ENCODE measurements around the gene PALM2AKAP2.

The PALM2AKAP2 gene

DNA sequence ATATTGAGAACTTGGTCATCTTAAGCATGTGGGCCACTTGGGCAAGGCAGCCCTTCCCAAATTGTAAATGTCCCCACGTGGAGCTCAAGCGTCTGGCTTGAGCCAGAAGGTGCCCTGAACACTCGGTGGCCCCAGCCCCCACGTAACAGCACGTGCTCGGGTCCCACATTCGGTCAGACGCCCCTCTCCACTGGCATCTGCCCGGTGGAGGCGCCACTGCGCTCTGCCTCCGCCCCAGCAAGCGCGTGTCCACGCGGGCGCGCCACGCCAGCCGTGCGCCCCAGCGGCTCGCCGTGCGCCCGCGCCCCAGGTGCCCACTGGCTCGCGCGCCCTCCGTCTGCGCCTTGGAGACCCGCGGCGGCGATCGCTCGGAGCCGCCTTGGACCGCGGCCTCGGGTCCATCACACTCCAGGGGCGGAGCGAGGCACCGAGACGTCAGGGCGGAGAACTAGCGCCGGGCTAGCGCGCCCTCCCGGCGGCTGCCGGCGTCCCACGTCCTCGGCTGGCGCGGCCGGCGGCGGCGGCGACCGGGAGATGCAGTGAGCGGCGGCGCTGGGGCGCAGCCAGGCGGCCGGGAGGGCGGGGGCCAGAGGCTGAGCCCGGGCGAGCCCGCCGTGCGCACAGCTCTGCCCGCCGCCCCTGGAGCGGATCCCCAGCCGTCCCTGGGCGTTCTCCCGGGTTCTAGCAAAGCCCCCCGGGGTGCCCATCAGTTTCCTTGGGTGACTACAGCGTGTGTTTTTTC is at the start of gene PALM2AKAP2:
Gene PALM2AKAP2, plus strand, starts transcription at position 488 of the 742 bp plus-strand sequence. CDS start 291 bp downstream, outside the sequence.
- DNase-seq (ENCODE audit: low read depth), result no peak

DNA sequence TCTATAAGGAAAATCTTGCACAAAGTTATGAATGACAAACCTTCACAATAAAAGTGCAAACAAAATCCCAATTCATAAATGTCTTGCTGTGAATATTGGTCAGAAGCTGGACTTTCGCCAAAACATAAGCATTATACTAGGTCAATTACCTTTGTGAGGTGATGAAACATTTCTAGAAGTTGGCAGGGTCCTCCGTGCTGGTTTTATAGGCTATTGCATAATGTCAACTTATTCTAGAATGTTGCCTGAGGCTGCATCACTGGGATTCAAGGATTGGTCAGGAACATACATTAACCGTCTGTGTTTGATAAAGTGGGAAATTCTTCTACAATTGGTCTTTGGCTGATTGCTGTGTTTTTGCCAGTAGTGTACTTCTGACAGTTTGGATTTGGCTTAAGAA is 49.8 kb upstream of the PALM2AKAP2 start:
- DNase-seq (ENCODE audit: low read depth), result no peak

DNA sequence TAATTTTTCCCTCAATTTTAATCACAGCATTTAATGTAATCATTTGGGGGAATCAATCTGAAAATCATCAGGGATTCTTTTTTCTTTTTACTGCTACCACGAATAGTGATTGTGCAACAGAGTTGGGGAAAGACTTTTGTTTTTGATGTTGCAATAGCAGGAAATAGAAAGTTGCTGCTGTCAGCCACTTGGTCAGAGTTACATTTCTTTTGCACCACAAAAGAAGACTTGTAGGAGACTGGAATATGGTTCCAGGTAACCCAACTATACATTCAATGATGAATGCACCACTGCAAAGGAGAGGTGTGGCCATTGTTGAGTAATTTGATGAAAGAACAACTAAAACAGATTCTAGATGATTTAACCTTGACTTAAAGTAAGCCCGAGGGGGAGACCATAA is 46.3 kb upstream of the PALM2AKAP2 start:
- no peak for DNase-seq (ENCODE audit: low read depth)

DNA sequence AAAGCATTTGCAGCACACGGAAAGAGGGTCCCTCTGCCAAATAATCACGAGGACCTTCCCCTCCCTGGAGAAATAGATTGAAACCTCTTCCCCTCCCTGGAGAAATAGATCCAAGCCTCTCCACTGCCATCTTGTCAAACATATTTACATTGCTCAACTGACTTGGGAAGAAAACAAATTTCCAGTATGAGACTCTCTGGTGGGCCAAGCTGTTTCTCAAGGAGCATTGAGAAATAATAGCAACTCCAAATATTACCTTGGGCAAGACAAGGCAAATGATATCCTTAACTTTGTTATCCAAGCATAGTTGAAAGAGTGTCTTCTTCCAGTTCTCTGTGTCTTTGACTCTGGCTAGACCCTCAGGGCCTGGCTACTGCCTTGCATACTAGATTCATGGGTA is 45.2 kb upstream of the PALM2AKAP2 start:
- DNase-seq (ENCODE audit: low read depth), result no peak

DNA sequence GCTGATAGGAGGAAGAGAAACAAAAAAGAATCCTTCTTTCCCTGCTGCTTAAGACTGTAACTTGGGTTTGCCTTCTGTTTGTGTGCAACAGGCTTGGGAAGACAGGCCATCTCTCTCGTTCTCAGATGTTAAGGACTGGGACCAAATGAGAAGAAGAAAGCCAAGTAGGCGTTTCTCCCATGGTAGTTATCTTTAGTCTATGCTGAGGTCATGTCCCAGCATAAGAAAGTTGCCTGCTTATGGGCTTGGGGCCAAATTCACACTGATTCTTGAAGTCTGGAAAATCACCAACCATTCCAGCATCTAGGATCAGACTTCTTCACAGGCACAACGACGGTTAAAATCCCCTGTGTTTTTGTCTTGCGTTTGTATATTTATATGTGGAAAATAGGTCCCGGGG is 44.2 kb upstream of the PALM2AKAP2 start:
- DNase-seq (ENCODE audit: low read depth), result no peak

DNA sequence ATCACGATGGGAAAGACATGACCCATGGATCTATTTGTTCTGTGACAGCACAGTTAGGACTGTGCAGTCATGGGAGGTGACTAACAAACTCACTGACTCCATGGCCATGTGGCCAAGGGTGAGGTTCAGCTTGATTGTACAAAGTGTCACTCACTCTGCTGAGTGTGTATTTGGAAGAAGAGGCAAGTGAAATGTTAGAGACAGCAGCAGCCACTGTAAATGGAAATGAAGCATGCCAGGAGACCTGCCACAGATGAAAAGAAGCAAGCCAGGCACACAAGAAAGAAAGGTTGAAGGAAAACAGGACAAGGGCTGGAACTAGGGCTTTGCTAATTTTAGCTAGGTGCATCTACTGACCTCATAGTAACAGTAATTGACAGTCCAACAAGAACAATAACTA is 42.7 kb upstream of the PALM2AKAP2 start:
- DNase-seq (ENCODE audit: low read depth), result no peak

DNA sequence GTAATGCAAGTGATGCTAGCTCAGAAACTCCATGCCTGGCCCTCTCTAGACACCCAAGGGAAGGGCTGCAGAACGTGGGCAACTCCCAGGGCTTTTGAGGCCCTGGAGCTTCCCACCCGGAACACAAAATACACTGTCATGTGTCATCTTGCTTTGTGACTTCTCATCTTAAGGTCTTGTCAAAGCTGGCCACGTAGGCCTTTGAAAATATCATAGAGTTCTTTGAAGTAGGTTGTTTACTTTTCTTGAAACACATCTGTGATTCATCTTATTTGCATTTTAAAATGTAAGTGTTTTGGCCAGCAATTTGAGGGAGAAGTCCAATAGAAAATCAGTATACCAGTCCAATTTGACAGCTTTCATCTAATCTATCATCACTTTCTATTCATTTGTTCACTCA is 40.2 kb upstream of the PALM2AKAP2 start:
- DNase-seq (ENCODE audit: low read depth), result no peak

DNA sequence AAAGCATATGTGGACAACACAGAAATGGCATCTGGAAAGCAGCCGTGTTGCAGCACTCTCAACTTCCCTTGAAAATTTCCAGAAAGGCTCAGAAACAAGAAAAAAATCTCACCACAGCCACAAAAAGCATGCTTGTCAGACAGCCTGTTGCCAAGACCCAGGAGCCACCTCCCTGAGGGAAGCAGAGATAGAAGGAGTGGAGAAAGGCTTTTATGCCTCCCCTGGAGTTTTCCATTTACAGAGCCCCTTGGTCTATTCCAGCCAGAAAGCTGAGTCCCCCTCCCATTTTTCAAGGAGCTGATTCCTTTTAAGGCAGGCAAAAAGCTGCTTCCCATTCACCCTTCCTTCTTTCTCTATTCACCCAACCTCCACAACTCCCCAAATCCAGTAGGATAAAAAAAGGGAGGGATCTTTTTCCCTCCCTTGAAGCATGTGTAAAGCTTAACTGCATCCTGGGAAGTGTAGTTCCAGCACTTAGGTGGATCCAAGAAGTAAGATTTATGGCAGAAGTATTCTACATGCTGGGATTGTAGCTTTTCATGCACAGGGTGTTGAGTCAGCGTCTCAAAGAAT is 37.1 kb upstream of the PALM2AKAP2 start:
- no peak for DNase-seq (ENCODE audit: low read depth)

DNA sequence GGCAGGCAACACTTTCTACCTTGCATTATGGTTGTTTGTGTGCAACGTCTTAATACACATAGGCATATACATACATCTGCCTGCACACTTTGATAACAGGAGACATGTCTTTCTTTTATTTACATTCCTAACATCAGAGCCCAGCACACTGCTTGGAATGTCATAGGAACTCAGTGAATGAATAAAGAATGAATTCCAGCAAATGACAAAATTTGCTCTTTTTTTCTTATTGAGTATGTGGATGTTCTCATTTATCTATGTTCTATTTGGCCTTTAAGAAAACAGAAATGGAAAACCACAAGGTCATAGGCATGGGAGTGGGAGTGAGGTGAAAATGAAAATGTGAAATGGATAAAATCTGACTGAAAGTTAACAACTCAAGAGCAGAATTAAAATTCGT is 36.3 kb upstream of the PALM2AKAP2 start:
- no peak for DNase-seq (ENCODE audit: low read depth)

DNA sequence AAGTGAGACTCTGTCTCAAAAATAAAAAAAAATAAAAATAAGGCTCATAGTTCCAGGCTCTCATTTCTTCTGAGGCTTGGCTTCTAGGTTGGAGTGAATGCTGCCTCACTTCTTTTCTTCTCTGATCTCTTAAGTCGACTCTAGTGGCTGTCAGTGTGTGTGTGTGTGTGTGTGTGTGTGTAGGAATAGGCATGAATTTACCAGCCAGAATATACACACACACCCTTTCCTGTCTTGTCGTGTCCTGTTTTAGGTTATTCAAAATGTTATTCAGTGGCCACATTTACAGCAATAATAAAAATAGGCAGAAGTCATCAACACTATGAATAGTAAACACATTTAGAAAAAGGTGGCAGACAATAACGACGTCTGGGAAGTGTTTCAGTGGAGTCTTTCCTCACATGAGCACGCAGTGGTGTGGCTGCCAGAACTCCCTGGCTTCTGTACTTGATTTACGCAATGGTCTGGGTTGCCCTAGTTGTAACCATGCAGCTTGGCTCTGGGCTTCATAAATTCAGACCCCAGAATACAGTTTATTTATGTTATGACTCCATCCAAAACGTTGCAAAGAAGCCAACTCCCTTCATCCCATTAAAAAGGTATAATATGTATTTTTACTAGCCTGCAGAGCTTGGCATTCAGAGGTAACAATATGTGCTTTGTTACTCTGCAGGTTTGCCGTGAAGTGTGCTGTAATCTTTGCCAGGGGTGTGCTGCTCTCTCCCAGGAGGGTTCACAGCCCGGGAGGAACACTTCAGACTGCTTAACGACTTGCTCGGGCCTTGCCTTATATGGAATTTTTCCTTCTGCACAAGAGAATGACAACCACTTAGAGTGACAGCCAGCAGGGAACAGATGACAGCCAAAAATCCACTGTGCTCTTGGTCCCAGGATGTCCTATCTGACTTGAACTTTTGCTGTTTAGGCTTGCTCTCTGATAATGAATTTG is 34.4 kb upstream of the PALM2AKAP2 start:
- no peak for DNase-seq (ENCODE audit: low read depth)

DNA sequence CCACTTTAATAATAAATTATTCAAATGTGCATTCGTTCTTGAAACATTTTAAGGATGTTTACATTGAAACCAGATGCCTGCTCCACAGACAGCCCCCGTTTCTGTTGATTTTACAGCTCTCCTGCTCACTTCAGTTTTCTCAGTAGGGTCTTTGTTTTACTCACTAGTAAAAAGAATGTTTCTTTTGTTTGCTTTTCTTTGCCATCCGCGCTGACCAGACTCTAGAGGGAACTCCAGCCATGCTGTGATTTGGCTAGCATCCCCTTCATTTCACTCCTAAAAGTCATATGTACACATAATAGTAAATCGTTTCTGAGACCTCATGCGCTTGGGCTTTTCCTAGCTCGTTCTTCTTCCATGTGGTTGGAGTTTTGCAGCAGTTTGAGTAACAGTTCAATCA is 28.7 kb upstream of the PALM2AKAP2 start:
- DNase-seq (ENCODE audit: low read depth), result no peak

DNA sequence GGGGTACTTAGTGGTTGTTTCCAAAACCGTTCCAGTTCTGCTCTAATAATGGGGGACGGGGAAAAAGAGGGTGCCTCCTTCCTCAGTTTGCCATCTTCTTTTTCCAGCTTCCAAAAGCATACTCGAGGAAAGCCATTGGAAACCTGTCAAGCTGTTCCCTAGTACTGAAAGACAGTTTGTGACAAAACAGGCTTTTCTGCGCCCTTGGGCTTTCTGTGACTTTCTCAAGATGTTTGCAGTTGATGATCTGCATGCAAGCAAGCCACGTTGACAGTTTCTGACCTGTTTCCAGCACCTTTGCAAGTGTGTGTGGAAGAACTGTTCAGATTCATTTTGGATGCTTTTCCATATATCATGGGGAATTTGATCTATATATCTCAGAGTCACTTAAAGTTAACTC is 26.7 kb upstream of the PALM2AKAP2 start:
- DNase-seq (ENCODE audit: low read depth), result no peak

DNA sequence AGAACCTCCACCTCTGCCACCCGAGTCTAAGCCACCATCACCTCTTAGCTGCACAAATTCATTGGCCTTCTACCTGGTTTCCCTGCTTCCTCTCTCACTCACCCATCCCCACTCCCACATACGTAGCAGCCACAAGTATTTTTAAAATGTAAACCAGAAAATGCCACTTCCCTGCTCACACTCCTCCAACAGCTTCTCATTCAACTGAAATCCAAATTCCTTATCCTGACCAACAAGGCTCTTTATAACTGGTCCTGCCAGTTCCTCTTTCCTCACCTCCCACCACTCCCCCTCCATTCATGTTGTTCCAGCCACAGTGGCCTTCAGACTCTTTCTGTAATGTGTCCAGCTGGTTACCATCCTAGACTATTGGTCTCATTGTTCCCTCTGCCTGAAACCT is 25.0 kb upstream of the PALM2AKAP2 start:
- no peak for DNase-seq (ENCODE audit: low read depth)

DNA sequence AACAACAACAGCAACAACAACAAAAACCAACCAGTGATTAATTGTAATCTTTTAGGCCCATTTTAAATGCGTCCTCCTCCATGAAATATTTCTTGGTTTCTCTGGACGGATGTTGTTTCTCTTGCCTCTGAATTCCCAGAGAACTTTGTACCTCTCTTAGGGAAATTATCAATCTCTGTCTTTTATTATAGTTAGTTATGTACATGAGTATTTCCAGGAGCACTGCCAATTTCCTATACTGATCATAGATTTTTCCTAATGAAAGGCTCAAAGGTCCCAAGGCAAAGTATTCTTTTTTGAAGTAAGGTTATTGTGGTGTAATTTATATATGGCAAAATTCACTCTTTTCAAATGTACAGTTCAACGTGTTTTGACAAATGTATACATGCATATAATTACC is 20.4 kb upstream of the PALM2AKAP2 start:
- DNase-seq (ENCODE audit: low read depth), result no peak

DNA sequence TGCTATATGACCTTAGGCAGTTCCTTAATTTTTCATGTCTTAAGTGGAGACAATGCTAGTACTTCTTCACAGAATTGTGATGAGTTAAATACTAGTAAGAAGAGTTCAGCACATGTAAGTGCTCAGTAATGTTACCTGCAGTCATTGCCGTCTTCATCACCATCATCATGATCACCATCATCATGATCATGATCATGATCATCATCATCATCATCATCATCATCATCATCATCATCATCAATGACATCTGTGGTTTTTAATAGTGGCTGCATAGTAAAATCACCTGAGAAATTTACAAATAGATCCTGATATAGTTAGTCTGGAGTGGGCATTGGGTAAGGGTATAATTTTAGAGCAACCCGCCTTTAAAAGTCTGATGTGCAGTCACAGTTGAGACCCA is 14.7 kb upstream of the PALM2AKAP2 start:
- DNase-seq (ENCODE audit: low read depth), result no peak

DNA sequence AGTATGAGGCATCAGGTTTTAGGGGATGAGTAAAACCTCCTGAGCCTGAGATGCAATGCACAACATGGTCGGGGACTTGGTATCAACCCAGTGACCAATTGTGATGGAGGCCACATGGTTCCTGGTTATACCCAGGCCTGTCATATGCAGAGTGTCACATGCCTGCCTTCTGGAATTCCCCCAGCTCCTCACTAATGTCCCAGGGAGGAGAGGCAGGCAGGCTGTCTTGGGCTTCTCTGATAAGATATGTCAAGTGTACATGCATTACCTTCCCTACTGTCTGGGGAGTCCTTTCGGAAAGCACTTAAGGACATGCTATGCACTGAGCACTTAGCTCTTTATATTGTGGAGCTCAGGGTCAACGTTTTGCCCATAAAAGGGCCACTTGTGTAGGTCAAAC is 14.2 kb upstream of the PALM2AKAP2 start:
- no peak for DNase-seq (ENCODE audit: low read depth)

DNA sequence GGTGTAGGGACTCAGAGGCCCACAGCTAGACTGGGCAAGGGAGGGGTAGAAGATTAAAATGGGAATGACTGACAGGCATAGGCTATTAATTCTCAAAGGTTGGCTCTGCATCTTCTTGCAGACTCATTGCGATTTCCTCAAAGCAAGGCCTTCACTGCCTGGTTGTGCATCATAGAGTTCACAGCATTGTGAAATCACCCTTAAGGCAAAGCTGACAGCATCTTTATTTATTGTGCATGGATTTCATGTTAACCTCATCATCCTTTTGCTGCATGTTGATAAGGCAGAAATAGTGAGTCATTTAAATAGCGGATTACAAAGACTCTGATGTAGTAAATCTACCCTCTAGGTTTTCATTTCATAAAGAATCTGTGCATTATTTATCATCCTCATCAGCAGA is 13.6 kb upstream of the PALM2AKAP2 start:
- DNase-seq (ENCODE audit: low read depth), result no peak

DNA sequence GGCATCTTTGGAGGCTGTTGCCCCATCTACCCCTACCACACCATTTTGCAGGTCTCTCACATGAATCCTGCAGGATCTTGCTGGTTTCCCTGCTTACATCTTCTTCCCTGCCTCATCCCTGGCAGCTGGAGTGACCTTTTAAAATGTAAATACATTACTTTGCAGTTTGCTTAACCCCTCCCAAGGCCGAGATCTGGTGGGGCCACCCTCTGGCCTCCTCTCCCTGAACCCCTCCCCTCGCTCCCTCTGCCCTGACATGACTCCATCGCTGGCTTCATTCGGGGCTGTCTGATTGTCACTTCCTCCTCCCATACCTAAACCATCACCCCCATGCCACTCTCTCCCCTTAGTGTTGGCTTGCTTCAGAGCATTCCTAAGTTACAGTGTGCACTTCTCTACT is 12.6 kb upstream of the PALM2AKAP2 start:
- no peak for DNase-seq (ENCODE audit: low read depth)

DNA sequence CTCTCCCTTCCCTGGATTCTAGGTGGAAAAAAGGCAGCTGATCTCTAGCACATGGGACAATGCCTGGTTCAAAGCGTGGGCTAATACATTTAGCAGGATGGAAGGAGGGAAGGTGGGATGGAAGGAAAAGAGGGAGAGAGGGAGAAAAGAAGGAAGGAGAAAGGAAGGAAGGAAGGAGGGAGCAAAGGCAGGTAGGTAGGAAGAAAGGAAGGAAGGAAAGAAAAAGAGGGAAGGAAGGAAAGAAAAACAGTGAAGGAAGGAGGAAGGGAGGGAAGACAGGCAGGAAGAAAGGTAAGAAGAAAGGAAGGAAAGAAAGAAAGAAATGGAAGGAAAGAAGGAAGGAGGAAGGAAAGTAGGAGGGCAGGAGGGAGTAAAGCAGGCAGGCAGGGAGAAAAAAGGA is 12.2 kb upstream of the PALM2AKAP2 start:
- DNase-seq (ENCODE audit: low read depth), result no peak

DNA sequence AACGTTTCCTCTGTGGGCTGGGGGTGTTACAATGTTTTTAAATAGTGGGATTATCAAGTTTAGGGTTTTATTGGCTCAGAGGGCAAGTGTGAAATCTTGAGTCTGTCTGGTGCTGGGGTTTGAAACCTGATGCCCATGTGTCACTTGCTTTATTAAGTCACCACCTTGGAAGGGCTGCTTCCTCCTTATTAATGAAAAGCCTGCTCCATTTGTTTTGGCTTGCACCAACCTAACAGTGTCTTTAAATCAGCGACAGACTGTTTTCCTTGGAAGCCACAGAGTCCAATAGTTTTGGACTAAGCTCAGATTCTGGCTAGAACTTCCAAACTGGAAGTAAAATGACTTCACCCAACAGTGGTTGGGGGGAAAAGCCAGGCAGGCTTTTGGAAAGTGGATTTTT is 10.7 kb upstream of the PALM2AKAP2 start:
- no peak for DNase-seq (ENCODE audit: low read depth)

DNA sequence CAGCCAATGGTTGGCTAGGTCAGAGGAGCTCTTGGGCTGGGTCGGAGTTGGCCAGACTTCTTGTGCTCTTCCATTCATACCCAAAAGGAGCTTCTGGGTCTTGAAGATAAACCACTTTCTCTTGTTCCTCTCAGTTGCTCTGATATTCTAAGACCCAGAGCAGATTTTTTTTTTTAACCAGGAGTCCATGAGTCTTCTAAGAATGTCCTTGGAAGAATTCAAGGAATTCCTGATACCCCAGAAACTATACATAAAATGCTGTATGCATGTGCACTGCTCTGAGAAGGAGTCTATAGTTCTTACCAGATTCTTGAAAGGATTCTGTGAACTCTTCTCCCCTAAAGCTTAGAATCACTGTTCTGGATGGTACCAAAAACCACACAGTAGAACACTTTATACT is 9.9 kb upstream of the PALM2AKAP2 start:
- DNase-seq (ENCODE audit: low read depth), result no peak

DNA sequence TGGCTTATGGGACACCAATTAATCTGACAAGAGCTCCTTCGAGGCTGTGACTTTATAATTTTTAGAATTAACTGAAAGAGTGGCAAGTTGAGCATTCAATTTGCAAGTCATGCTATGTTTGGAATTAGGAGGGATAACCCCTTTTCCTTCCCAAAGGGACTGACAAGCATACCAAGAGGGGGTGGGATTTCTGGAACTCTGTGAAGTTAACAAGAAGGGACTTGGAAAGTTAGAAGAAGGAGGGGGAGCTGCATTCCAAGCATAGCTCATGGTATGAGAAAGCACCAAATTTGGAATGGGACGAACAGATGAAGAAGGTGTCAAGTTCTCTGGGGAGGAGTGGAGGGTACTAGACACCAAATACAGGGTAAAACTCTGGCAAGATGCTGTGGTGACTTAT is 8.9 kb upstream of the PALM2AKAP2 start:
- DNase-seq (ENCODE audit: low read depth), result no peak

Measured in activated T-cell treated with anti-CD3 and anti-CD28 coated beads for 1 hour (primary cell).